T-helper 2 cell treated with Interferon-gamma antibody and Interleukin-4, amounts not matched to agents 100 ng/mL and 5 ng/mL, for 36 hours (primary cell): Measurements from ENCODE around the gene C2CD5. TPM values are rescaled to one million over a fixed set of nuclear protein-coding genes. Genes with fewer than 3 reads are reported as not detected.

Source experiments
- intact Hi-C: fragments of 100-400 bp; cut with micrococcal nuclease; formaldehyde crosslinking; loops from one replicate; pipeline ENCODE4 v1.15.1; 2023
- total RNA-seq: library from RNA; stranded (reverse); gene quantifications from 2 replicates; pipeline ENCODE4 v1.2.3, GENCODE V29; 2022

Gene C2CD5
- total RNA-seq, 1 donor from 2014 or later = 49.2 TPM

DNA sequence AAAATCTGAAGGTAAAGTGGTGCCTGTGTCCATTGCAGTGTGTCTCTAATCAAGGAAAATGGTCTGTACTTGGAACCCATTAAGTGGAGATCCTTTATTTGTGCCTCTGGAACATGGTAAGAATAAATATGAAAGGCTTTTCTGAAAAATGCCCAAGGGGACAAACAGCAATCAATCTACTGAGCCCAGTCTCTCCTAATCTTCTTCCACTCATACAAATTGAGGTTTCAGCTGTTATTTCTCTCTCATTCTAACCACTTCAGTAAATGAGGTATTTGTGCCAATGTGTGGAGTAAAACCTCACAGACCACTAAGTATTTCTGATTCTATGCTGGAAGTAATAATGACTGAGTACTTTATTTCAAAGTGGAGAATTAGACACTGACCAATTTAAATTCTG, 127.5 kb downstream of the C2CD5 start:
- intact Hi-C loops = no loop called here

DNA sequence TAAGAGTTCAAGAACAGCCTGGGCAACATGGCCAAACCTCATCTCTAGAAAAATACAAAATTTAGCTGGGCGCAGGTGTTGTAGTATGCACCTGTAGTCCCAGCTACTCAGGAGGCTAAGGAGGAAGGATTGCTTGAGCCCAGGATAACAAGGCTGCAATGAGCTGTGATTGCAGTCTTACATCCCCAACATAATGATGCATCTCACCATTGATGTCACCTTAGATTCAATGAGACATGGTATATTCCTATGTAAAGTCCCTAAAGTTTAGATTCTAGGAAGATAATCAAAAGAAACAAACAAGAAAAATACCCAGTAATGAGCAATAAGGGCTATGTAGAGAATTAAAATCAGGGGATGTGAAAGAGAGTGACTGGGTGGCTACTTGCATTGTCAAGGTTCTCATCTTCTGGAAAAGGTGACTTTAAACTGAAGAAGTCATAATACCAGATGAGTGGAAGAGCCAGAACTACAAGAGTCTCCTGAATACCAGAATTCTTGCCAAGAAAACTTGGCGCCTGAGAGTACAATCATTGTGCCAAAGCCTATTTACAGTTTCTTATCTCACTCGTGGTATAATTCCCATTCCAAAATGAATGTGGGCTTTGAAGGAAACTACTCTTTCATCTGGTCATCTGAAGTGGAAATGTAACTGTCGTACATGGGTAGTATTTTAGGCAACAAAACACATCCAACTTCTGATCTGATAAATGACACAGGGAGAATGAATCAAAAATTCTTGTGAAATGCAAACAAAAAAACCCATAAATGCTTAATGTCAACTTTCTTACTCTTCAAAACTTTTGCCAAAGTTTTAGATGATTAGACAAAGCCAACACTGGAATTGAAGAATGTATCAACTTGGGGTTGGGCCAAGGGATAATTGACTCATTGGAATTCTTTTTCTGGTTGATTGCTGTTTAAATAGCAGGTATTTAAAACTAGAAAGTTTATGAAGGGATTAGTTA, 128.7 kb downstream of the C2CD5 start:
- intact Hi-C loops = no loop called here

DNA sequence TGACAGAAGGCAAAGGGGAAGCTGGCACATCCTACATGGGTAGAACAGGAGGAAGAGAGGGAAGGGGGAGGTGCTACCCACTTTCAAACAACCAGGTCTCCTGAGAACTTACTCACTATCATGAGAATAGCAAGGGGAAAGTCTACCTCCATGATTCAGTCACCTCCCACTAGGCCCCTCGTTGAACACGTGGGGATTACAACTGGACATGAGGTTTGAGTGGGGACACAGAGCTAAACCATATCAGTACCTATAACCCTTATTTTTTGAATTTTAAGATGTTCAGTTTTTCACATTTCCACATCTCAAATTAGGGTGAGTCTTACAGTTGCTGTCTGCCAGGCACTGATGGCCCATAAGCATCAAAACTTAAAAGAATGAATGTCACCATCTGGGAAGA, 129.6 kb downstream of the C2CD5 start:
- intact Hi-C loops = no loop called here

DNA sequence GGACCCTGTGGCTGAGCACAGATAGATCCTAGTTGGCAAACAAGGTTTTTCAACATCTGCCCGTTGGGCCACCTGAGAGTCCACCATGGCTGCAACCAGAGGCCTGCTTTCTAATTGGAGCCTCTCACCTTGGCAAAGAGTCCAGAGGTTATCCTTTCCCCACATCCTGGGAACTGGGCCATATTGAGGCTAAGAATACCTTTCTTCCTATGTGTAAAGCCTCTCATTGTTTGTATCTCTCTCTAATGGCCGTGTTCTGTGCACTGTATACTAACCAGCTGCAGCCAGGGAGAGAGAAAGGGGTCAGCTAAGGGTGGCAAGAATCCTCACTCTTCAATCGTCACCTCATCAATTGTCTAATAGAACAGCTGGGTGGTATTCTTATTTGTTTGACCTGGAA, 130.8 kb downstream of the C2CD5 start:
- intact Hi-C loops = no loop called here

DNA sequence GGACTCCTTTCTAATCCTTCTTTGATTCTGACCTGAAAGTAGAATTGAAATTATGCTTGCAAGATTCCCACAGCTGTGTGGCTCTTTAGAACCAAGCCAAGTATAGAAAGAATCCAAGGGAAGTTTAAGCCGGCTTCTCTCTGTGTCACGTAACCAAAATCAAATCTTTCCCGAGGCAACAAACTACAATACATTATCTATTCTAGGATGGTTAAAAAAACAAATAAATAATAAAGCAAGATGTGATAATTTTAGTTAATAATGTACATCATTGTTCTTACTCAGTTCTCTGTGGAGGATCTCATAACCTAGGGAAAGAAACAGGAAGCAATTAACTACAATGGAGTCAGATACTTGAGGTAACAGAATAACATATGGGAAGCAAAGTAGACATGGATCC, 131.8 kb downstream of the C2CD5 start:
- intact Hi-C loops = no loop called here

DNA sequence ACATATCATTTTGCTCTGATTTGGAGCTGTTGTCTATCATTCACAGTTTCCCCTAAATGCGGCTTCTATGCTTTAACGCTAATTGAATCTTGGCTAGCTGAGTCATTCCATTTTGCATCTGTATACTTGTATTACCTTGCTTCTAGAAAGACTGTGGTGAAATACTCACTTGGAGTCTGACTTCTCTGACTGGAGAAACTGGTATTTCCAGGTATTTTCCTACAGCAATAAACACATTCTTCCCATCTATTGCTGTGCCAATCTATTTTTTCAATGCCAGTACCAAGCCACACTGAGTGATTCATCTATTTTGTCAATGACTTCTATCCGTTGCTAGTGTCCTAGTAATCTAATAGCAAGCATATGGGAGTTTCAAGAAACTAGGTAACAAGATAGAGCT, 133.9 kb downstream of the C2CD5 start:
- intact Hi-C loops = no loop called here

DNA sequence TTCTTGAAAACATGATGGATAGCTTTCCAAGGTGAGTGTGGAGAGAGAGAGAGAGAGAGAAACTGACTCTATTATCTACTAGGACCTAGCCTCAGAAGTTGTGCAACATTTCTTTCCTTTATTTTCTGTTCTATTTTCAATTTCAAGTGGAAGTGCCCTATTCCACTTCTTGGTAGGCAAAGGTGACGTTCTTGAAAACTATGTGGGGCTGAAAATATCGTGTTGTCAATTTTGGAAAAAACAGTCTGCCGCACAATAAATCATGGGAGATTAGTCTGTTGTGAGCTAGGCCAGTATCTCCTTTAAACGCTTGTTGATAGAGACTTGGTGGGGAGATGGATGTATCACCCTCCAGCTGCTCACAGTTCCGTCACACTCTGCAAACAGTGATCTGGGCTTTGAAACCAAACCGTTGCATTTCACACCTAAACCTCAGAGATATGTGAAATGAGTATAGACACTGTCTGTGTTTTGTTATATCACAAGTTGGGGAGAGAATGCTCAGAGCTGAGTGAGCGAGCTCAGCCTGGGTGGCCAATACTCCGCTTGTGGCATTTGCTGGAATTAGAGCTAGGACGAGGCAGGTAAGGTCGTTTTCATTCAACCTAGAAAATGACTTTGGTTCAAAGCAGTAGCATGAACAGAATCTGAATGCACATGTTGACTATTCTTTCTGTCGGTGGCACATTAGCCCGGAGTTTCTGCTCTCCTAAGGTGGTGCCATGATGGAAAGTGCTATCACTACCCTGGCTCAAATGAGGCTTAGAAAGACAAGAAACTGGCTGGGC, 134.8 kb downstream of the C2CD5 start:
- intact Hi-C loops = no loop called here

DNA sequence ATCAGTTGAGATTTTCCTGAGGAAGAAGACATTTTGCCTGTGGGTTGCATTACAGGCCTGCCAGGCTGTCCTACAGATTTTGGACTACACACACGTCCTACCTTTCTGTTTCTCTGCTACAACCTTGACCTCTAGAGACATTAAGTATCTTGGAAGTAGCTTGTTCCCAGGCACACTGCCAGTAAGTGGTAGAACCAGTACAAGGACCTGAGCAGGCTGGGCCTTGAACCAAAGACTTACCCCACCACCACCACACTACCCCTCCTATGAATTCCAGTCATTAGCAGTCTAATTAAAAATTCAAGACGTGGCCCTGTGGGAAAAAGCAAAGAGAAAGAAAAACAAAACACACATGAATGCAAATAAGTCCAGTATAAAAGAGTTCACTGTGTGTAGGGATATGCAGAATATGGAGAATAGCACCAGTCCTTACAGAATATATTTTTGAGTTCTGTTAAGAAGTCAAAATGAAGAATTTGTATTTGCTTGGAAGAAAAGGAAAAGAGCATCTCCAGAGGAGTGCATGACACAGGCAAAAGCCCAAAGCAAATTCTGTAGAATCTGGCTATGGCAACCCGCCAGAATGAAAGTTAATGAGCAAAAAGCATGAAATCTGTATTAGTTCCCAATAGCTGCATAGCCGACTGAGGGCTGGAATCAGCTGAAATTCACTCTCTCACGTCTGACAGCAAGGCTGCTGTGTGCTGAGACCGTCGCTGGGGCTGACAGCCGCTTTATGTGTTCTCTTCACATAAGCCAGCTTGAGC, 135.5 kb downstream of the C2CD5 start:
- intact Hi-C loops = no loop called here

DNA sequence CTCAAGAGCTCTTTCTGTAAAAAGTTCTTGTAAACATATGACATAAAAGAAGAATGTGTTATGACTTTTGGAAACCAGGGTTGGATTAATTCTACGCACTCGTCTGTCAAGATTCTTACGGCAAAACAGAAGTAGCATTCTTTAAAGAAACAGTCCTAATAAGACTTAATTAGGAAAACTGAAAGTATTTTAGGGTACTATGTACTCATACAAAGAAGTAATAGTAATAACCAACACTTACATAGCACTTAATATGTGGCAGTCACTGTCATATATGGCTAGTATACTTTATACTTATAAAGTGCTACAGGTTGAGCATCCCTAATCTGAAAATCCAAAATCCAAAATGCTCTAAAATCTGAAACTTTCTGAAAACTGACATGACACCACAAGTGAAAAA, 136.9 kb downstream of the C2CD5 start:
- intact Hi-C loops = no loop called here

DNA sequence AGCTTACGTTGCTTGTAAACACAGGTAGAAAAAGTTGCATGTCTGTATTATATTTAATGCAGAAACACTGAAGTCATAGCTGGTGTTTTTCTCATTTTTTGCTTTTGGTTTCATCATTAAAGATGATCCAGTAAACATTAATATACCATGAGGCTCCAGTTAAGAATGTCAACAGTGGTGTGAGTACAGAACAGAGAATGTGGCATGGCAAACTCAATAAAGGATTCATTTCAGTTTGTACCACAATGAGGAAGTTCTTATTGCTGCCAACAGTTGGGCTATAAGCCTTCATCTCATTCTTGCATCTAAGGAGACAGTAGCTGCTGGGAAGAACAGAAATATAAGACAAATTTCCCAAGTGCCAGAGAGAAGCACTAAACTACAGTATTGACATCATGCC, 137.7 kb downstream of the C2CD5 start:
- intact Hi-C loops = no loop called here

DNA sequence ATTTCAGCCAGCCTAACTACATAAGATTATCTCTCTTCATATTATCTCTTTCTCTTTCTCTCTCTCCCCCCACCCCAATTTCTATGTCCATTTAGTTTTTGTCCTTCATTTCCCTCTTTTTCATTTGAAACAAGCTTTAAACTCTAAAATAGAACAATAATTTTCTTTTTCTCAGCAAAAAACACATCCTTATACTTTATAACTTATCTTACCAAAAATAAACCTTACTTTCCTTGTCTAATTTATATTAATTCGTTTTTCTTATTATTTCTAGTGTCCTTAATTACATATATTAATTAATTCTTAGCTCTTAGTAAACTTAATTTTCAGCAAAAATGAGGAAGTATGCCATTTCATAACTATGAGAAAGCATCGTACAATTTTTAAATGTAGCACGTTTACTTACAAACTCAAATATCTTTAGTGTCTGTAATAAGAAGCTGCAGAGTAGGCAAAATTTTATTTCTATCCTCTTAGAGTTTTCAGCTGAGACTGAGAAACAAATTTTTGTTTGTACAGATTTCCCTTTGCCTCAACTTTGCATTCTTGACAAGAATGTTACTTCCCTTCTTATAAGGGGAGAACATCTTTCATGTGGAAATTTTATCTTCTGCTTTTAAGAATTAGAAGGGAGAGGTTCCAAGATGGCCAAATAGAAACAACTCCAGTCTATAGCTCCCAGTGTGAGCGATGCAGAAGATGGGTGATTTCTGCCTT, 144.7 kb downstream of the C2CD5 start:
- intact Hi-C loops = no loop called here

Other genes starting within 250 kb of the C2CD5 start
- 0.32 and 0.39 TPM in 2 replicates for gene ST8SIA1, start 209.8 kb downstream of the C2CD5 start, total RNA-seq
- gene ETNK1, start 80.6 kb upstream of the C2CD5 start, total RNA-seq = 87.1 TPM in 2 replicates